ENCODE results near the gene LAGE3.

LAGE3 gene

GRCh38 chrX:154476821-154477220 lies 2.3 kb downstream of the LAGE3 start:
- DNase-seq (ENCODE audit: low spot score): no peak

GRCh38 chrX:154473683-154474082 lies 5.4 kb downstream of the LAGE3 start:
- no peak for DNase-seq (ENCODE audit: low spot score)

- DNase-seq (ENCODE audit: low spot score): no peak
Observed at GRCh38 chrX:154472685-154473632, 6.1 kb downstream of the LAGE3 start.

GRCh38 chrX:154471839-154472684 lies 7.0 kb downstream of the LAGE3 start:
- DNase-seq (ENCODE audit: low spot score): no peak

- DNase-seq (ENCODE audit: low spot score): no peak
Observed at GRCh38 chrX:154470914-154471568, 8.0 kb downstream of the LAGE3 start.

- no peak for DNase-seq (ENCODE audit: low spot score)
Observed at GRCh38 chrX:154470434-154470833, 8.6 kb downstream of the LAGE3 start.

- no peak for DNase-seq (ENCODE audit: low spot score)
Observed at GRCh38 chrX:154469880-154470279, 9.2 kb downstream of the LAGE3 start.

- no peak for DNase-seq (ENCODE audit: low spot score)
Observed at GRCh38 chrX:154469114-154469513, 10.0 kb downstream of the LAGE3 start.

- DNase-seq (ENCODE audit: low spot score): no peak
Observed at GRCh38 chrX:154468217-154468616, 10.9 kb downstream of the LAGE3 start.

GRCh38 chrX:154467556-154467955 lies 11.5 kb downstream of the LAGE3 start:
- DNase-seq (ENCODE audit: low spot score): no peak

GRCh38 chrX:154466907-154467306 lies 12.2 kb downstream of the LAGE3 start:
- DNase-seq (ENCODE audit: low spot score): no peak

- DNase-seq (ENCODE audit: low spot score): no peak
Observed at GRCh38 chrX:154466036-154466435, 13.0 kb downstream of the LAGE3 start.

GRCh38 chrX:154465601-154466000 lies 13.5 kb downstream of the LAGE3 start:
- no peak for DNase-seq (ENCODE audit: low spot score)

- no peak for DNase-seq (ENCODE audit: low spot score)
Observed at GRCh38 chrX:154464806-154465365, 14.2 kb downstream of the LAGE3 start.

GRCh38 chrX:154463611-154464220 lies 15.4 kb downstream of the LAGE3 start:
- DNase-seq (ENCODE audit: low spot score): no peak

- no peak for DNase-seq (ENCODE audit: low spot score)
Observed at GRCh38 chrX:154462396-154462795, 16.7 kb downstream of the LAGE3 start.

GRCh38 chrX:154460326-154460725 lies 18.8 kb downstream of the LAGE3 start:
- no peak for DNase-seq (ENCODE audit: low spot score)

GRCh38 chrX:154459832-154460231 lies 19.2 kb downstream of the LAGE3 start:
- DNase-seq (ENCODE audit: low spot score): no peak

GRCh38 chrX:154458954-154459778 lies 19.9 kb downstream of the LAGE3 start:
- no peak for DNase-seq (ENCODE audit: low spot score)

- DNase-seq (ENCODE audit: low spot score): no peak
Observed at GRCh38 chrX:154458116-154458953, 20.7 kb downstream of the LAGE3 start, which contains the start of gene PLXNA3. Gene PLXNA3 (plus strand): TSS chrX:154458281. CDS start chrX:154460184, 1,903 bp downstream.
